Endothelial cell of umbilical vein (primary cell): ENCODE data around the gene C3orf38. TPM values are rescaled to one million over a fixed set of nuclear protein-coding genes. Genes with fewer than 3 reads are reported as not detected.

Source experiments
- BruUV-seq: library from RNA; stranded (reverse); fragments of 400-500 nt; replicated peaks from 2 replicates; lab custom pipeline; 2021; lab: Mats Ljungman, UMichigan
- CTCF ChIA-PET: fragments of 300-600, 350-600 bp; sonication (Branson Sonifier 250); formaldehyde crosslinking; loops from one replicate; lab custom pipeline; 2021; ENCODE audit warnings: antibody characterized with exemption, inconsistent platforms; lab: Charles Lee
- POLR2A ChIA-PET: fragments of 300-600, 350-600 bp; sonication (Branson Sonifier 250); formaldehyde crosslinking; loops from one replicate; lab custom pipeline; 2021; ENCODE audit warnings: antibody characterized with exemption, inconsistent platforms; lab: Charles Lee
- DNase-seq: peaks from one replicate; pipeline ENCODE4 v3.0.0-alpha.2; 2011; ENCODE audit warnings: low read depth, low spot score
- FAIRE-seq: peaks from 2 replicates; lab custom pipeline; 2011; peaks lifted over from hg19 to GRCh38; lab: Jason Lieb, UNC
- H2AFZ ChIP-seq: 2 replicates; pipeline ENCODE4 v1.6.0; 2012; ENCODE audit warnings: low read depth, low read length, control low read depth, inconsistent platforms
- H3K27ac ChIP-seq: 2 replicates; pipeline ENCODE4 v1.5.1; 2011; ENCODE audit warnings: low read depth, mild to moderate bottlenecking, control low read depth, low read length, moderate library complexity; ENCODE audit not compliant: insufficient read depth
- H3K27me3 ChIP-seq, 2 experiments: 2 replicates each; pipeline versions ENCODE4 v1.6.0 to v1.6.1; 2011; ENCODE audit warnings: low read length in 2 of 2, mixed read lengths in 1 of 2; ENCODE audit not compliant: control insufficient read depth in 2 of 2, insufficient read depth in 2 of 2
- H3K36me3 ChIP-seq, 2 experiments: 2 replicates in 1 of 2; 3 replicates in 1 of 2; pipeline ENCODE4 v1.5.1; 2011; ENCODE audit warnings: low read length in 2 of 2, mild to moderate bottlenecking in 1 of 2, moderate library complexity in 1 of 2; ENCODE audit not compliant: control insufficient read depth in 2 of 2, insufficient read depth in 2 of 2; ENCODE audit errors: extremely low read depth in 1 of 2
- H3K4me1 ChIP-seq: 3 replicates; pipeline ENCODE4 v1.5.1; 2011; ENCODE audit warnings: mild to moderate bottlenecking, low read length; ENCODE audit not compliant: control insufficient read depth, insufficient read depth; ENCODE audit errors: extremely low read depth
- H3K4me2 ChIP-seq: 2 replicates; pipeline ENCODE4 v1.6.1; 2011; ENCODE audit warnings: low read length, control low read depth, mixed read lengths; ENCODE audit not compliant: insufficient read depth
- H3K4me3 ChIP-seq, 3 experiments: fragments of 200-600 bp in 1 of 3; sonication (generic), shearing (Covaris generic) in 1 of 3; replicated peaks in 1 of 3; 2 replicates each; pipeline ENCODE4 v1.5.1; 2011 to 2016; ENCODE audit warnings: control low read depth in 3 of 3, low read length in 3 of 3, mild to moderate bottlenecking in 2 of 3, inconsistent platforms in 1 of 3, low read depth in 1 of 3, moderate library complexity in 1 of 3; ENCODE audit not compliant: insufficient read depth in 1 of 3
- H3K79me2 ChIP-seq: 2 replicates; pipeline ENCODE4 v1.6.0; 2012; ENCODE audit warnings: low read length, inconsistent platforms; ENCODE audit not compliant: control insufficient read depth, insufficient read depth
- H3K9ac ChIP-seq: replicated peaks from 2 replicates; pipeline ENCODE3; 2011; ENCODE audit warnings: low read length, control low read depth; ENCODE audit not compliant: insufficient read depth; ENCODE audit errors: extremely low read depth
- H3K9me1 ChIP-seq: replicated peaks from 3 replicates; pipeline ENCODE4 v1.6.0; 2011; ENCODE audit warnings: mild to moderate bottlenecking, low read length; ENCODE audit not compliant: control insufficient read depth, insufficient read depth; ENCODE audit errors: extremely low read depth
- H3K9me3 ChIP-seq: replicated peaks from 2 replicates; pipeline ENCODE4 v1.5.1; 2012; ENCODE audit warnings: low read length, inconsistent platforms; ENCODE audit not compliant: control insufficient read depth, insufficient read depth
- H4K20me1 ChIP-seq: replicated peaks from 2 replicates; pipeline ENCODE3; 2011; ENCODE audit warnings: mild to moderate bottlenecking, low read length; ENCODE audit not compliant: control insufficient read depth, insufficient read depth; ENCODE audit errors: extremely low read depth
- CTCF ChIP-seq, 2 donors: IDR thresholded peaks; 1 replicate in 1 of 2; 2 replicates in 1 of 2; pipeline ENCODE4 v1.5.1; 2011; ENCODE audit warnings: low read length in 2 of 2, mild to moderate bottlenecking in 2 of 2, moderate library complexity in 2 of 2, control low read depth in 1 of 2, inconsistent platforms in 1 of 2, low read depth in 1 of 2; ENCODE audit not compliant: insufficient read depth in 1 of 2; ENCODE audit errors: extremely low read depth in 1 of 2
- EZH2 ChIP-seq: IDR thresholded peaks from 2 replicates; pipeline ENCODE4 v1.6.1; 2012; ENCODE audit warnings: borderline replicate concordance, low read depth, mild to moderate bottlenecking, moderate library complexity, low read length, inconsistent platforms; ENCODE audit not compliant: severe bottlenecking
- FOS ChIP-seq: IDR thresholded peaks from 2 replicates; pipeline ENCODE4 v1.6.1; 2011; ENCODE audit warnings: mild to moderate bottlenecking, low read length, moderate library complexity, borderline replicate concordance; ENCODE audit not compliant: insufficient read depth
- GATA2 ChIP-seq: IDR thresholded peaks from 2 replicates; pipeline ENCODE4 v1.7.0; 2011; ENCODE audit warnings: low read depth, mild to moderate bottlenecking, moderate library complexity, mixed read lengths, low read length; ENCODE audit not compliant: insufficient read length, insufficient read depth
- JUN ChIP-seq: IDR thresholded peaks from 2 replicates; pipeline ENCODE4 v1.6.1; 2011; ENCODE audit warnings: borderline replicate concordance, low read depth; ENCODE audit not compliant: insufficient read length, insufficient read depth
- MAX ChIP-seq: IDR thresholded peaks from 2 replicates; pipeline ENCODE4 v1.6.1; 2011; ENCODE audit not compliant: insufficient read depth, insufficient read length
- MYC ChIP-seq: IDR thresholded peaks from one replicate; pipeline ENCODE4 v1.6.1; 2011; ENCODE audit warnings: mild to moderate bottlenecking, low read depth, low read length
- POLR2A ChIP-seq: IDR thresholded peaks from 2 replicates; pipeline ENCODE4 v1.6.1; 2012; ENCODE audit warnings: low read depth, mild to moderate bottlenecking, control low read depth, low read length
- POLR2AphosphoS5 ChIP-seq: IDR thresholded peaks from 2 replicates; pipeline ENCODE4 v1.6.1; 2012; ENCODE audit warnings: low read depth, mild to moderate bottlenecking, control low read depth, low read length, moderate library complexity; ENCODE audit not compliant: insufficient read depth
- dilution Hi-C: fragments of 300-500 bp; cut with MboI; formaldehyde crosslinking; loops from one replicate; pipeline ENCODE4 v1.15.0; 2019; ENCODE audit warnings: low sequenced_read_pairs; ENCODE audit not compliant: extremely low pct_ligation_motif_present
- intact Hi-C: fragments of 100-400 bp; cut with micrococcal nuclease; formaldehyde crosslinking; loops from one replicate; pipeline ENCODE4 v1.10.0; 2022
- polyA plus RNA-seq, 4 experiments: library from polyadenylated mRNA; depleted of rRNA in 3 of 4; stranded (reverse) in 3 of 4; unstranded in 1 of 4; fragments of >200 nt; gene quantifications; 2 replicates each; pipeline versions ENCODE4 v1.2.1 to v1.2.3, GENCODE V29; 2011 to 2012; ENCODE audit warnings: missing spikeins in 1 of 4
- total RNA-seq: library from RNA; stranded (reverse); gene quantifications from 2 replicates; pipeline ENCODE4 v1.2.3, GENCODE V29; 2021

The C3orf38 gene
- total and polyA plus RNA-seq, 2 donors (not counting 3 experiments of a cell fraction or from before 2014, with no cell fraction given) = 5.2 to 17.9 TPM

GRCh38 chr3:88132894-88133293, 16.9 kb upstream of the C3orf38 start:
- POLR2A ChIA-PET = no interaction called here
- Histone ChIP-seq H3K9me3 (no peaks in the 10 kb centered on the region), H3K4me3 (no peak overlapping the region), H3K27ac (no peak overlapping the region), H3K27me3 (no peaks in the 10 kb centered on the region), H3K4me2 (no peak overlapping the region), H3K9me1 (no peaks in the 10 kb centered on the region), H2AFZ (no peak overlapping the region), H3K4me1 (no peaks in the 10 kb centered on the region), H4K20me1 (peaks cover 2% of the 10 kb centered on the region), H3K9ac (no peak overlapping the region), H3K79me2 (no peaks in the 10 kb centered on the region), H3K36me3 (peaks cover 0 to 2% of the 10 kb centered on the region in 2 experiments)
- CTCF ChIA-PET = interaction anchor here (1.2 to 2.1 kb wide), 2 partner anchors 13 to 19 kb away, joined by 3 to 11 read pairs; no protein-coding TSS in a partner anchor
- TF ChIP-seq EZH2 = no peak
- TF ChIP-seq CTCF (IDR thresholded peaks at IDR 0.05; ENCODE audit: extremely low read depth in 1 of 2, insufficient read depth in 1 of 2, low read depth in 1 of 2, low read length in 2 of 2) = no peak
- TF ChIP-seq FOS = no peak
- no peak for TF ChIP-seq GATA2
- TF ChIP-seq POLR2AphosphoS5 = no peak
- no peak for TF ChIP-seq MYC
- no peak for TF ChIP-seq MAX
- no peak for TF ChIP-seq JUN
- no peak for TF ChIP-seq POLR2A
- intact Hi-C loops = no loop called here
- DNase-seq (no peak), FAIRE-seq (no peak)
- BruUV-seq = no TSS peak
- dilution Hi-C loops = no loop called here
